Spleen (tissue), 7 donors: ENCODE data around the gene PIP4K2B.

ENCODE experiments used
- CTCF ChIP-seq, 11 experiments: fragments of 200-600 bp in 7 of 11; fragments of 450-650 bp in 4 of 11; sonication (generic) in 4 of 11; IDR thresholded peaks in 8 of 11; conservative IDR thresholded peaks in 3 of 11; 1 replicate in 7 of 11; 2 replicates in 4 of 11; pipeline versions ENCODE4 v1.4.0 to v1.8.0; 2016 to 2021; ENCODE audit warnings: antibody characterized with exemption in 11 of 11, inconsistent platforms in 4 of 11, mild to moderate bottlenecking in 1 of 11
- POLR2A ChIP-seq, 3 donors: fragments of 450-650 bp; IDR thresholded peaks; one replicate each; pipeline ENCODE4 v1.5.1; 2017; ENCODE audit warnings: antibody characterized with exemption in 3 of 3, mild to moderate bottlenecking in 1 of 3
- POLR2AphosphoS5 ChIP-seq, 3 donors: sonication (generic); formaldehyde crosslinking; IDR thresholded peaks; one replicate each; pipeline ENCODE4 v1.5.1; 2017; ENCODE audit warnings: antibody characterized with exemption in 3 of 3
- donor health status: DM: no; HTN: no; CAD: no; lungs with moderate emphysema.
- donor health status: DM: no; HTN: no; CAD: no.
- donor health status: DM: no; HTN: no; CAD: no.

- no peak for TF ChIP-seq CTCF (IDR thresholded peaks at IDR 0.05 in 8 of 11, conservative IDR thresholded peaks at IDR 0.05 in 3 of 11)
- TF ChIP-seq POLR2A (IDR thresholded peaks at IDR 0.05): no peak
- TF ChIP-seq POLR2AphosphoS5 (IDR thresholded peaks at IDR 0.05): no peak
Measured at GRCh38 chr17:38777641-38778250, 21.6 kb downstream of the PIP4K2B start.
